ENCODE data around the gene CACNA1B. TPM values are rescaled to one million over a fixed set of nuclear protein-coding genes. Genes with fewer than 3 reads are reported as not detected.

Gene CACNA1B
- total and polyA plus RNA-seq, 2 of the 4 experiments (the other 2 are of a cell fraction), result 0.02 TPM; not detected in 1

- CTCF ChIA-PET, result no interaction called here
- 80% methylated on average over 1 of the region's 14 CpGs; no CpG with 5 or more reads in 1 of the 2 experiments for WGBS, 2 experiments (ENCODE audit: extremely low coverage in 2 of 2, insufficient read length in 1 of 2)
- intact Hi-C loops (cut with micrococcal nuclease), result no loop called here
Observed at GRCh38 chr9:138075961-138076649, 198.5 kb downstream of the CACNA1B start.

More at GRCh38 chr9:138075961-138076649, 198.5 kb downstream of the CACNA1B start:
- H3K9ac ChIP-seq (ENCODE audit: low read depth, low read length), result no peak overlapping the region
- H4K91ac ChIP-seq (ENCODE audit: insufficient read depth, low read depth, low read length), result no peak overlapping the region
- H3K4ac ChIP-seq (ENCODE audit: low read depth, low read length), result no peak overlapping the region
- no peak overlapping the region for H2AFZ ChIP-seq (replicated peaks; ENCODE audit: low read length, poor library complexity)
- H3K4me2 ChIP-seq (ENCODE audit: low read depth, low read length), result no peak overlapping the region
- BruUV-seq (replicated peaks), result no TSS peak
- H3K56ac ChIP-seq (ENCODE audit: extremely low read depth, insufficient read depth, low read length), result no peak overlapping the region
- H2AK9ac ChIP-seq (replicated peaks; ENCODE audit: low read depth, low read length, poor library complexity), result no peak overlapping the region
- dilution Hi-C loops (cut with HindIII; ENCODE audit: low sequenced_read_pairs, unreplicated experiment), result no loop called here
- peaks cover 73% of the 10 kb centered on the region for H3K9me3 ChIP-seq (ENCODE audit: control insufficient read depth, insufficient read depth, low read length)
- no peak overlapping the region for H3K4me3 ChIP-seq (ENCODE audit: insufficient read depth, low read depth, low read length)
- no peaks in the 10 kb centered on the region for H3K27me3 ChIP-seq (ENCODE audit: control insufficient read depth, insufficient read depth, low read length)
- no peak overlapping the region for H3K18ac ChIP-seq (ENCODE audit: low read depth, low read length)
- no peaks in the 10 kb centered on the region for H3K36me3 ChIP-seq (ENCODE audit: control insufficient read depth, insufficient read depth, low read length)
- H3K9me1 ChIP-seq (ENCODE audit: insufficient read depth, low read length), result no peaks in the 10 kb centered on the region
- no peaks in the 10 kb centered on the region for H4K20me1 ChIP-seq (ENCODE audit: insufficient read depth, low read length)
- no peaks in the 10 kb centered on the region for H3K79me1 ChIP-seq (ENCODE audit: low read depth in 1 of 2, low read length in 2 of 2)
- ATAC-seq (ENCODE audit: low read depth) (no peak), DNase-seq (no peak)
- in situ Hi-C loops (cut with MboI; ENCODE audit: low sequenced_read_pairs), result no loop called here
- H4K5ac ChIP-seq (ENCODE audit: low read depth, low read length), result no peak overlapping the region
- H2BK5ac ChIP-seq (ENCODE audit: low read depth, low read length, poor library complexity, severe bottlenecking), result no peak overlapping the region
- POLR2A ChIA-PET (ENCODE audit: unreplicated experiment), result no interaction called here
- H2BK15ac ChIP-seq (ENCODE audit: low read depth, low read length), result no peak overlapping the region
- no peak overlapping the region for H3K14ac ChIP-seq (replicated peaks; ENCODE audit: low read depth, low read length)
- no peak overlapping the region for H2BK120ac ChIP-seq (ENCODE audit: low read depth, low read length)
- H2BK20ac ChIP-seq (ENCODE audit: low read depth, low read length), result no peak overlapping the region
- H4K8ac ChIP-seq (ENCODE audit: low read depth in 2 of 2, low read length in 2 of 2), result no peak overlapping the region
- no peak overlapping the region for H3K27ac ChIP-seq (ENCODE audit: insufficient read depth, low read length)
- no peaks in the 10 kb centered on the region for H3K4me1 ChIP-seq (ENCODE audit: control insufficient read depth, insufficient read depth, low read length)
- H2AK5ac ChIP-seq (ENCODE audit: low read depth, low read length), result no peak overlapping the region
- TF ChIP-seq ELK1 (IDR thresholded peaks at IDR 0.05; ENCODE audit: borderline replicate concordance, low read depth, low read length) (no peak), MXI1 (IDR thresholded peaks at IDR 0.05; ENCODE audit: borderline replicate concordance, low read depth, low read length) (no peak), CHD1 (IDR thresholded peaks at IDR 0.05; ENCODE audit: low read depth, low read length) (no peak), RCOR1 (IDR thresholded peaks at IDR 0.05; ENCODE audit: insufficient replicate concordance, low read length) (no peak), POLR2A (IDR thresholded peaks at IDR 0.05; ENCODE audit: low read depth, low read length) (no peak), FOS (IDR thresholded peaks at IDR 0.05; ENCODE audit: low read depth, low read length) (no peak), MAZ (IDR thresholded peaks at IDR 0.05; ENCODE audit: borderline replicate concordance, low read depth, low read length) (no peak), SMC3 (IDR thresholded peaks at IDR 0.05; ENCODE audit: low read depth, low read length) (no peak)
- H3K23ac ChIP-seq (ENCODE audit: low read depth, low read length), result no peak overlapping the region

Measured in IMR-90 (cell line).